Activated CD4-positive, alpha-beta T cell treated with anti-CD3 and anti-CD28 coated beads, Interleukin-2, amount 50 U/mL, for 24 hours (primary cell): ENCODE measurements around the gene AKT1S1.

Experiments
- DNase-seq, 2 donors: peaks; one replicate each; pipeline ENCODE4 v3.0.0-alpha.2; 2020; ENCODE audit warnings: low read depth in 1 of 2, low spot score in 1 of 2

The AKT1S1 gene

GRCh38 chr19:49855277-49855675, 21.9 kb downstream of the AKT1S1 start:
- DNase-seq = no peak

- no peak for DNase-seq
These were observed 22.5 kb downstream of the AKT1S1 start for GRCh38 chr19:49854378-49855263.

- DNase-seq = no peak
These were observed 23.2 kb downstream of the AKT1S1 start for GRCh38 chr19:49853852-49854377.

- DNase-seq = no peak
These were observed 24.5 kb downstream of the AKT1S1 start for GRCh38 chr19:49852631-49853126.

- no peak for DNase-seq
These were observed 25.5 kb downstream of the AKT1S1 start for GRCh38 chr19:49851456-49852259.

GRCh38 chr19:49850487-49851342, 26.4 kb downstream of the AKT1S1 start, which contains the start of gene PTOV1:
Gene PTOV1, plus strand, starts transcription at chr19:49851159.
- peak; percentile 82 to 84 for DNase-seq

- DNase-seq = no peak
These were observed 27.0 kb downstream of the AKT1S1 start for GRCh38 chr19:49850221-49850486.

- DNase-seq = no peak
These were observed 27.5 kb downstream of the AKT1S1 start for GRCh38 chr19:49849433-49850220.

GRCh38 chr19:49848938-49849337, 28.2 kb downstream of the AKT1S1 start:
- no peak for DNase-seq

GRCh38 chr19:49847731-49848696, 29.1 kb downstream of the AKT1S1 start:
- no peak for DNase-seq

GRCh38 chr19:49846408-49846807, 30.7 kb downstream of the AKT1S1 start:
- DNase-seq = no peak

GRCh38 chr19:49845414-49845813, 31.7 kb downstream of the AKT1S1 start:
- no peak for DNase-seq

GRCh38 chr19:49844138-49845095, 32.7 kb downstream of the AKT1S1 start:
- DNase-seq = no peak

- no peak for DNase-seq
These were observed 33.9 kb downstream of the AKT1S1 start for GRCh38 chr19:49843265-49843664.

GRCh38 chr19:49840736-49841249, 36.4 kb downstream of the AKT1S1 start:
- no peak for DNase-seq

- no peak for DNase-seq
These were observed 36.8 kb downstream of the AKT1S1 start for GRCh38 chr19:49840321-49840720.

GRCh38 chr19:49839713-49840112, 37.4 kb downstream of the AKT1S1 start:
- no peak for DNase-seq
